Body of pancreas (tissue), 4 donors: ENCODE measurements around the gene EFNA5.

ENCODE experiments used
- CTCF ChIP-seq, 7 experiments: fragments of 450-650 bp in 4 of 7; fragments of 200-600 bp in 3 of 7; sonication (generic) in 3 of 7; IDR thresholded peaks; one replicate each; pipeline ENCODE4 v1.5.1; 2016 to 2019; ENCODE audit warnings: antibody characterized with exemption in 7 of 7
- POLR2A ChIP-seq, 3 donors: fragments of 450-650 bp; IDR thresholded peaks; one replicate each; pipeline ENCODE4 v1.6.1; 2016; ENCODE audit warnings: antibody characterized with exemption in 3 of 3, mild to moderate bottlenecking in 2 of 3

GRCh38 chr5:107372723-107373450 is 297.9 kb downstream of the EFNA5 start:
- TF ChIP-seq CTCF (IDR thresholded peaks at IDR 0.05) (no peak), POLR2A (IDR thresholded peaks at IDR 0.05) (no peak)
